Caco-2 (cell line): ENCODE data around the gene GLDC. TPM values are rescaled to one million over a fixed set of nuclear protein-coding genes. Genes with fewer than 3 reads are reported as not detected.

Experiments used
- BruUV-seq: library from RNA; stranded (reverse); fragments of 400-500 nt; replicated peaks from 2 replicates; lab custom pipeline; 2021; lab: Mats Ljungman, UMichigan
- CTCF ChIA-PET: fragments of 300-600 bp; sonication (Branson Sonifier 250); formaldehyde crosslinking; loops from one replicate; lab custom pipeline; 2022; ENCODE audit warnings: antibody characterized with exemption; lab: Charles Lee
- POLR2A ChIA-PET: fragments of 300-600 bp; sonication (Branson Sonifier 250); formaldehyde crosslinking; loops from one replicate; lab custom pipeline; 2022; ENCODE audit warnings: antibody characterized with exemption; lab: Charles Lee
- DNase-seq, 2 experiments: peaks; one replicate each; pipeline versions ENCODE4 v3.0.0 to v3.0.0-alpha.2; 2020 to 2022
- H3K27me3 ChIP-seq: replicated peaks from 2 replicates; pipeline ENCODE4 v1.6.0; 2011; ENCODE audit warnings: low read length; ENCODE audit not compliant: control insufficient read depth, insufficient read depth
- H3K36me3 ChIP-seq: 2 replicates; pipeline ENCODE4 v1.5.1; 2011; ENCODE audit warnings: low read length; ENCODE audit not compliant: control insufficient read depth, insufficient read depth
- H3K4me1 ChIP-seq: fragments of 250-450 bp; sonication (Bioruptor Pico); 2 replicates; pipeline ENCODE4 v1.5.1; 2020; ENCODE audit warnings: mild to moderate bottlenecking
- H3K4me3 ChIP-seq: 2 replicates; pipeline ENCODE4 v1.5.1; 2011; ENCODE audit warnings: low read depth, mild to moderate bottlenecking, control low read depth, low read length
- H3K9me3 ChIP-seq: fragments of 250-450 bp; sonication (Bioruptor Pico); 2 replicates; pipeline ENCODE4 v1.5.1; 2020; ENCODE audit warnings: mild to moderate bottlenecking, moderate library complexity
- H3K27ac Mint-ChIP-seq: one replicate; pipeline ENCODE4 v1.8.0; 2022; ENCODE audit warnings: mixed read lengths; ENCODE audit not compliant: unreplicated experiment
- H3K27me3 Mint-ChIP-seq: one replicate; pipeline ENCODE4 v1.8.0; 2022; ENCODE audit warnings: mixed read lengths; ENCODE audit not compliant: insufficient read depth, unreplicated experiment
- H3K36me3 Mint-ChIP-seq: one replicate; pipeline ENCODE4 v1.8.0; 2022; ENCODE audit warnings: mild to moderate bottlenecking, mixed read lengths; ENCODE audit not compliant: insufficient read depth, unreplicated experiment
- H3K4me1 Mint-ChIP-seq: one replicate; pipeline ENCODE4 v1.8.0; 2022; ENCODE audit warnings: low read depth, mixed read lengths; ENCODE audit not compliant: unreplicated experiment
- H3K4me3 Mint-ChIP-seq: one replicate; pipeline ENCODE4 v1.8.0; 2022; ENCODE audit warnings: mild to moderate bottlenecking, moderate library complexity, mixed read lengths; ENCODE audit not compliant: unreplicated experiment
- H3K9me3 Mint-ChIP-seq: one replicate; pipeline ENCODE4 v1.8.0; 2022; ENCODE audit warnings: mixed read lengths; ENCODE audit not compliant: unreplicated experiment
- CTCF ChIP-seq, 2 experiments: fragments of 200-600 bp in 1 of 2; IDR thresholded peaks; 1 replicate in 1 of 2; 2 replicates in 1 of 2; pipeline versions ENCODE4 v1.5.1 to v1.8.0; 2011 to 2022; ENCODE audit warnings: antibody characterized with exemption in 1 of 2, control low read depth in 1 of 2, inconsistent platforms in 1 of 2, low read depth in 1 of 2, low read length in 1 of 2, mild to moderate bottlenecking in 1 of 2, moderate library complexity in 1 of 2; ENCODE audit not compliant: insufficient read depth in 1 of 2, severe bottlenecking in 1 of 2, unreplicated experiment in 1 of 2
- intact Hi-C: fragments of 100-400 bp; cut with micrococcal nuclease; formaldehyde crosslinking; loops from one replicate; pipeline ENCODE4 v1.10.0; 2022; ENCODE audit not compliant: unreplicated experiment
- total RNA-seq: library from RNA; stranded (reverse); gene quantifications from 2 replicates; pipeline ENCODE4 v1.2.3, GENCODE V29; 2022

GLDC gene
- total RNA-seq, 1 experiment from 2014 or later, result 320 TPM

GRCh38 chr9:6538666-6539071, 106.9 kb downstream of the GLDC start:
- Mint-ChIP-seq H3K36me3 (peaks cover 88% of the 10 kb centered on the region), H3K27me3 (no peaks in the 10 kb centered on the region), H3K4me3 (no peak overlapping the region), H3K4me1 (no peaks in the 10 kb centered on the region), H3K27ac (no peak overlapping the region), H3K9me3 (no peaks in the 10 kb centered on the region)
- POLR2A ChIA-PET, result no interaction called here
- Histone ChIP-seq H3K4me3 (no peak overlapping the region), H3K36me3 (peaks cover 1% of the 10 kb centered on the region), H3K27me3 (no peaks in the 10 kb centered on the region), H3K4me1 (no peaks in the 10 kb centered on the region), H3K9me3 (no peaks in the 10 kb centered on the region)
- no TSS peak for BruUV-seq
- intact Hi-C loops, result no loop called here
- CTCF ChIA-PET, result no interaction called here
- no peak for DNase-seq
- TF ChIP-seq CTCF (IDR thresholded peaks at IDR 0.05; ENCODE audit: insufficient read depth in 1 of 2, low read depth in 1 of 2, low read length in 1 of 2, severe bottlenecking in 1 of 2, unreplicated experiment in 1 of 2), result no peak

DNA sequence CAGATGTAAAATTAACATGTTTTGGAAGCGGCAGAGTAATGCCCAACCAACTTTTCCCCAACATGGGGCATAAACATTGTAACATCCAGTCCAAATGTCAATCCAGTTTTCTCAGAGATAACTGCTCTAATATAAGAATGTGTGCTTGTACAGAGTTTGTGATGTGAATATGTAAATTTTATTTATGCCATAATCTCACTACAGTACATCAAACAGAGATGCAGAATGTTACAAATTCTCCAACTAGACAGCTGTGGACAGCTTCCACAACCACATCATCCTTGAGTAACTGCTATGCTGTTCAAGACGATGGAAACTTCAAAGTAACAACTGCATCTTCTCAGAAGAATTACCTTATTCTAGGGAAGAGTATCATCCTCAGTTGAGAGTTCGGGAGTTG, 109.9 kb downstream of the GLDC start:
- H3K4me1 ChIP-seq, result no peaks in the 10 kb centered on the region
- no peaks in the 10 kb centered on the region for H3K9me3 ChIP-seq
- intact Hi-C loops, result no loop called here
- no peak overlapping the region for H3K4me3 ChIP-seq
- BruUV-seq, result no TSS peak
- CTCF ChIA-PET, result no interaction called here
- Mint-ChIP-seq H3K4me3 (no peak overlapping the region), H3K27ac (no peak overlapping the region), H3K9me3 (no peaks in the 10 kb centered on the region), H3K27me3 (no peaks in the 10 kb centered on the region), H3K36me3 (peaks cover 89% of the 10 kb centered on the region), H3K4me1 (no peaks in the 10 kb centered on the region)
- H3K36me3 ChIP-seq, result no peaks in the 10 kb centered on the region
- no peaks in the 10 kb centered on the region for H3K27me3 ChIP-seq
- TF ChIP-seq CTCF (IDR thresholded peaks at IDR 0.05; ENCODE audit: insufficient read depth in 1 of 2, low read depth in 1 of 2, low read length in 1 of 2, severe bottlenecking in 1 of 2, unreplicated experiment in 1 of 2), result no peak
- DNase-seq, result no peak
- POLR2A ChIA-PET, result no interaction called here

DNA sequence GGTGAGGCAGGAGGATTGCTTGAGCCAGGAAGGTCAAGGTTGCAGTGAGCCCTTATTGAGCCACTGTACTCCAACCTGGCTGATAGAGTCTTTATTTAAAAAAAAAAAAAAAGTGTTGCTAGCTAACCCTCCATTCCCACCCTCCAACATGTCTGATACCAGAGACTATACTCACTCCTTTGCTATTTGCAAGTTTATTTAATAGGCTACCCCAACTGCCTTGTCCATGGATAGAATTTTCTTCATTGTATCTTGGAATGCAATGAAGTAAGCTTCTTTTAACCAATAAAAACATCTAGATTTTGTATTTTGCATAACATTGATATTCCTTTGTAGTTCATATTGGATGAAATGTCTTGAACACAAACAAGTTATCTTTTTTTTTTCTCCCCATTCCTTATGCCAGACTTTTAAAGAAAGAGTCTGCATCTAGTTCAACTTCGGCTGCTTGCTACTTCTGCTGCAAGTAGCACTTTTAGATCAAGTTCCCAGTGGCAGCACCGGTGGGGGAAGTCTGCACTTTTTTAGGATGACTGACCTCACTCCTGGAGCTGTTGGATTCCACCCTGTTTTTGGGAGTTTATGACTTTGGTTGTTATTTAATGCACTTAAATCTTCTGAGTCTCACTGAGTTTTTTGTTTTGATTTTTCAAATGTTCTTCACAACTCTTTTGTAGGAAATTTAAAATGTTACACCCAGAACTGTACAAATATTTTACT, 120.0 kb downstream of the GLDC start:
- Mint-ChIP-seq H3K4me3 (no peak overlapping the region), H3K27me3 (no peaks in the 10 kb centered on the region), H3K9me3 (no peaks in the 10 kb centered on the region), H3K27ac (no peak overlapping the region), H3K36me3 (peaks cover 43% of the 10 kb centered on the region), H3K4me1 (no peaks in the 10 kb centered on the region)
- DNase-seq, result no peak
- no peak for TF ChIP-seq CTCF (IDR thresholded peaks at IDR 0.05; ENCODE audit: insufficient read depth in 1 of 2, low read depth in 1 of 2, low read length in 1 of 2, severe bottlenecking in 1 of 2, unreplicated experiment in 1 of 2)
- intact Hi-C loops, result no loop called here
- no TSS peak for BruUV-seq
- Histone ChIP-seq H3K4me3 (no peak overlapping the region), H3K9me3 (no peaks in the 10 kb centered on the region), H3K4me1 (no peaks in the 10 kb centered on the region), H3K36me3 (no peaks in the 10 kb centered on the region), H3K27me3 (no peaks in the 10 kb centered on the region)
- POLR2A ChIA-PET, result interaction anchor here (0.5 to 0.6 kb wide), 3 partner anchors 16 to 214 kb away, joined by 4 to 6 read pairs (median 5); no protein-coding TSS in a partner anchor
- CTCF ChIA-PET, result no interaction called here
